ENCODE measurements around the gene SEMA3G.

SEMA3G gene

DNA sequence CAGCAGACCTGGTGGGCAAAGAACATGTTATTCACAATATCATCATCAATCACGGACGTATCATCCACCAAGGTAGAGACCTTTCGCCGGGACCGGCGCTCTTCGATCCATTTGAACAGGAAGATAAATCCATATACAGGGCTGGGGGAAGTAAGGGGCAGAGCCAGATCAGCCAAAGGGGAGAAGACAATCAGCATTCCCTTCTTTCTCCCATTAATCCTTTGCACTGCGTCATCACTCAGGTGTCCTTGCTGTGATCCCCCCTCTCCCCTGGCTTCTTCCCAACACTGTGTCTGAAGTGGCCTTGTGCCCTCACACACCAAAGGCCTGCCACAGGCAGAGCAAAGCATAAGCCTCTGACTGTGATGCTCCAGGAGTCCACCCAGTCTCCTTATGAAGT, 36.4 kb downstream of the SEMA3G start:
- no peak overlapping the region for H3K27ac ChIP-seq
- TF ChIP-seq, protein P1, sequence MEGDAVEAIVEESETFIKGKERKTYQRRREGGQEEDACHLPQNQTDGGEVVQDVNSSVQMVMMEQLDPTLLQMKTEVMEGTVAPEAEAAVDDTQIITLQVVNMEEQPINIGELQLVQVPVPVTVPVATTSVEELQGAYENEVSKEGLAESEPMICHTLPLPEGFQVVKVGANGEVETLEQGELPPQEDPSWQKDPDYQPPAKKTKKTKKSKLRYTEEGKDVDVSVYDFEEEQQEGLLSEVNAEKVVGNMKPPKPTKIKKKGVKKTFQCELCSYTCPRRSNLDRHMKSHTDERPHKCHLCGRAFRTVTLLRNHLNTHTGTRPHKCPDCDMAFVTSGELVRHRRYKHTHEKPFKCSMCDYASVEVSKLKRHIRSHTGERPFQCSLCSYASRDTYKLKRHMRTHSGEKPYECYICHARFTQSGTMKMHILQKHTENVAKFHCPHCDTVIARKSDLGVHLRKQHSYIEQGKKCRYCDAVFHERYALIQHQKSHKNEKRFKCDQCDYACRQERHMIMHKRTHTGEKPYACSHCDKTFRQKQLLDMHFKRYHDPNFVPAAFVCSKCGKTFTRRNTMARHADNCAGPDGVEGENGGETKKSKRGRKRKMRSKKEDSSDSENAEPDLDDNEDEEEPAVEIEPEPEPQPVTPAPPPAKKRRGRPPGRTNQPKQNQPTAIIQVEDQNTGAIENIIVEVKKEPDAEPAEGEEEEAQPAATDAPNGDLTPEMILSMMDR (conservative IDR thresholded peaks at IDR 0.05): no peak
- no peak for TF ChIP-seq ZFX (IDR thresholded peaks at IDR 0.05)

- TF ChIP-seq, protein P1 (conservative IDR thresholded peaks at IDR 0.05): no peak
- TF ChIP-seq ZFX (IDR thresholded peaks at IDR 0.05): no peak
- no peak overlapping the region for H3K27ac ChIP-seq
These were observed 37.1 kb downstream of the SEMA3G start for GRCh38 chr3:52407779-52408178.

GRCh38 chr3:52406791-52407510, 38.0 kb downstream of the SEMA3G start:
- TF ChIP-seq, protein P1 (conservative IDR thresholded peaks at IDR 0.05): no peak
- TF ChIP-seq ZFX (IDR thresholded peaks at IDR 0.05): no peak
- no peak overlapping the region for H3K27ac ChIP-seq

DNA sequence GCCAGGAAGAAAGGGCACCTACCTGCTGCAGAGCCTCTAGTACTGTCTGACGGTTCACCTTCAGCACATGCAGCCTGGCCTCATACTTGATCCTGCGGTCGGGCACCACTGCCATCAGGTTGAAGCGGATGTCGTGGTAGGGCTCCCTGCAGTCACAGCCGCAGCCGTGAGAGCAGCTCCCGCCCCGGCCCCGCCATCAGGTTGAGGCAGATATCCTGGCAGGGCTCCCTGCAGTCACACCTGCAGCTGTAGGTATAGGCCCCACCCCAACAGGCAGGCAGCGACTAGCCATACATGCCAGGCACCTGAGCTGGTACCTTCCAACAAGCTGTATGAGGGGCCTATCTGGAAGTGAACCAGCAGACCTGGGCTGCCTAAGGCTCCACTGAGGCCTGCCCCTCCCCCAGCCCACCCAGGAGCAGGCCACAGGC, 38.7 kb downstream of the SEMA3G start:
- TF ChIP-seq, protein P1 (conservative IDR thresholded peaks at IDR 0.05): no peak
- TF ChIP-seq ZFX (IDR thresholded peaks at IDR 0.05): no peak
- no peak overlapping the region for H3K27ac ChIP-seq

DNA sequence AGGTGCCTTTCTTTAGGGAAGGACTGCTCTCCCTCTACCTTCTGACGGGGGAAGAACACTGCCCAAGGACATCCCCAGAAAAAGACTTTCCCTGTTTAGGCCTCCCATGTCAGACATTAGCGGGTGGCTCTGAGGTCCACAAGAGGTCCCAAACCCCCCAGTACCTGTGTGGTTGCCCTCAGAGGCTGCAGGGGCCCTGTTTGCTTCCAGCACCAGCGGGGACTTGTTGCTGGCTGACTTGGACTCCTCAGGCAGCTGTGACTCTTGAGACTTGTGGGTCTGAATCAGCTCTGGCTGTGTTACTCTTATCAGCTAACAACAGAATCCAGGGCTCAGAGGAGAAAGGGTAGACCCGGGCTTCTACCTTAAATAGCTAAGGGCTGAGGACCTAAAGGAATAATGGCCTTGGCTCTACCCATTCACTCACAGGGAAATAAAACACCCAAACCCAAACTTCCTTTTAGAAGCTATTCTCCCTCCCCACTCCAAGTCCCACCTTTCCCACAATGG, 39.2 kb downstream of the SEMA3G start:
- TF ChIP-seq, protein P1 (conservative IDR thresholded peaks at IDR 0.05): no peak
- H3K27ac ChIP-seq: no peak overlapping the region

DNA sequence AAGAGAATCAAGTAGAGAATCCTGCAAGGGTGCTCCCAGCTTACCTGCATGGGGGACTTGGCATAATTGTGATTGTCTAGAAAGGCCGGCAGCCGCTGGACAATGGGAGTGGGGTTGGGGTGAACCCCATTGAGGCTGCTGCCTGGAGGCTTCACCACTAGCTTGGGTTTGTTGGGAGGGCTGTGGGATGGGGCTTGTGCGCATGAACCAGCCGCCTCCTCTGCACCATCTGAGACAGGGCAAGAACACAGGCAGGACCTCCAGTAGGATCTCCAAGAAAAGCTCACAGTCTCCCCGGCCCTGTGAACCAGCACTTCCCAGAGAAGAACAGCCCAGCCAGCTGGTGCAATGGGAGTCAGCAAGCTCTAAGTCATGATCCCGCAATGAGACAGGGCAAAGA, 39.8 kb downstream of the SEMA3G start:
- no peak for TF ChIP-seq ZFX (IDR thresholded peaks at IDR 0.05)
- TF ChIP-seq, protein P1 (conservative IDR thresholded peaks at IDR 0.05): no peak
- no peak overlapping the region for H3K27ac ChIP-seq

- TF ChIP-seq, protein P1 (conservative IDR thresholded peaks at IDR 0.05): no peak
- H3K27ac ChIP-seq: no peak overlapping the region
These were observed 40.5 kb downstream of the SEMA3G start for GRCh38 chr3:52404391-52404790.

Data from C4-2B (cell line).